ENCODE data around the gene FAM209A.
"Not testable (repeated sequence)": the region's sequence is repeated elsewhere in the genome, so short reads cannot be mapped to it uniquely, and the experiment has no call there.

The FAM209A gene

GRCh38 chr20:56524444-56524843, at the start of gene FAM209A:
FAM209A (plus strand) TSS chr20:56524744; CDS start chr20:56524809, 65 bp downstream.
- not testable (repeated sequence) for DNase-seq (ENCODE audit: low read depth)

GRCh38 chr20:56483970-56484369, 40.6 kb upstream of the FAM209A start:
- DNase-seq (ENCODE audit: low read depth) = no peak

GRCh38 chr20:56487216-56487615, 37.3 kb upstream of the FAM209A start:
- no peak for DNase-seq (ENCODE audit: low read depth)

GRCh38 chr20:56488566-56488965, 36.0 kb upstream of the FAM209A start:
- DNase-seq (ENCODE audit: low read depth) = no peak

- DNase-seq (ENCODE audit: low read depth) = no peak
Observed at GRCh38 chr20:56501116-56501515, 23.4 kb upstream of the FAM209A start.

- DNase-seq (ENCODE audit: low read depth) = no peak
Observed at GRCh38 chr20:56503916-56504315, 20.6 kb upstream of the FAM209A start.

GRCh38 chr20:56504373-56505005, 20.1 kb upstream of the FAM209A start:
- peak; percentile 8 for DNase-seq (ENCODE audit: low read depth)

GRCh38 chr20:56506103-56506502, 18.4 kb upstream of the FAM209A start:
- no peak for DNase-seq (ENCODE audit: low read depth)

- DNase-seq (ENCODE audit: low read depth) = no peak
Observed at GRCh38 chr20:56511926-56512325, 12.6 kb upstream of the FAM209A start.

GRCh38 chr20:56513161-56514150, 11.1 kb upstream of the FAM209A start:
- DNase-seq (ENCODE audit: low read depth) = no peak

GRCh38 chr20:56516631-56517030, 7.9 kb upstream of the FAM209A start:
- DNase-seq (ENCODE audit: low read depth) = no peak

GRCh38 chr20:56517211-56517610, 7.3 kb upstream of the FAM209A start:
- DNase-seq (ENCODE audit: low read depth) = no peak

GRCh38 chr20:56517641-56518040, 6.9 kb upstream of the FAM209A start:
- DNase-seq (ENCODE audit: low read depth) = no peak

GRCh38 chr20:56518126-56518525, 6.4 kb upstream of the FAM209A start:
- DNase-seq (ENCODE audit: low read depth) = no peak

GRCh38 chr20:56518721-56519398, 5.7 kb upstream of the FAM209A start:
- no peak for DNase-seq (ENCODE audit: low read depth)

- no peak for DNase-seq (ENCODE audit: low read depth)
Observed at GRCh38 chr20:56519551-56519950, 5.0 kb upstream of the FAM209A start.

GRCh38 chr20:56520180-56520579, 4.4 kb upstream of the FAM209A start:
- DNase-seq (ENCODE audit: low read depth) = no peak

- DNase-seq (ENCODE audit: low read depth) = not testable (repeated sequence)
Observed at GRCh38 chr20:56520746-56521354, 3.7 kb upstream of the FAM209A start.

- DNase-seq (ENCODE audit: low read depth) = no peak
Observed at GRCh38 chr20:56522311-56522710, 2.2 kb upstream of the FAM209A start.

- no peak for DNase-seq (ENCODE audit: low read depth)
Observed at GRCh38 chr20:56527521-56527920, 3.0 kb downstream of the FAM209A start.

- not testable (repeated sequence) for DNase-seq (ENCODE audit: low read depth)
Observed at GRCh38 chr20:56532946-56533345, 8.4 kb downstream of the FAM209A start, which contains the start of gene FAM209B. FAM209B (plus strand) TSS chr20:56533246; CDS start chr20:56533342, 96 bp downstream.

GRCh38 chr20:56537997-56538396, 13.5 kb downstream of the FAM209A start:
- no peak for DNase-seq (ENCODE audit: low read depth)
